Loucy (cell line): ENCODE data around the gene KRT14.
"Not testable (repeated sequence)": the region's sequence is repeated elsewhere in the genome, so short reads cannot be mapped to it uniquely, and the experiment has no call there.

ENCODE experiments used
- H2AFZ ChIP-seq: fragments of 200-600 bp; sonication (generic); 2 replicates; pipeline ENCODE4 v1.6.0; 2016; ENCODE audit warnings: antibody characterized with exemption, mild to moderate bottlenecking, low read length, moderate library complexity
- H3F3A ChIP-seq: fragments of 200-600 bp; 2 replicates; pipeline ENCODE4 v1.6.0; 2016; ENCODE audit warnings: antibody characterized with exemption, low read depth, mild to moderate bottlenecking
- H3K27me3 ChIP-seq: fragments of 200-600 bp; sonication (generic); 2 replicates; pipeline ENCODE4 v1.6.1; 2014; ENCODE audit warnings: low read length, mild to moderate bottlenecking; ENCODE audit not compliant: insufficient read depth, poor library complexity, severe bottlenecking
- H3K36me3 ChIP-seq: fragments of 200-600 bp; sonication (generic); 2 replicates; pipeline ENCODE4 v1.6.1; 2016; ENCODE audit warnings: low read length; ENCODE audit not compliant: insufficient read depth
- H3K4me1 ChIP-seq: fragments of 200-600 bp; sonication (generic); 2 replicates; pipeline ENCODE4 v1.5.1; 2014; ENCODE audit warnings: low read length, mild to moderate bottlenecking; ENCODE audit not compliant: insufficient read depth, poor library complexity, severe bottlenecking
- H3K4me2 ChIP-seq: fragments of 200-600 bp; sonication (generic); 2 replicates; pipeline ENCODE4 v1.6.0; 2014; ENCODE audit warnings: antibody characterized with exemption, low read length, low read depth, mild to moderate bottlenecking; ENCODE audit not compliant: poor library complexity, severe bottlenecking
- H3K4me3 ChIP-seq: fragments of 200-600 bp; sonication (generic); 2 replicates; pipeline ENCODE4 v1.5.1; 2014; ENCODE audit warnings: low read length, mild to moderate bottlenecking, mixed read lengths; ENCODE audit not compliant: poor library complexity, severe bottlenecking
- H3K79me2 ChIP-seq: fragments of 200-600 bp; sonication (generic); 2 replicates; pipeline ENCODE4 v1.6.1; 2014; ENCODE audit warnings: low read length; ENCODE audit not compliant: insufficient read depth
- H3K9ac ChIP-seq: fragments of 200-600 bp; sonication (generic); 2 replicates; pipeline ENCODE4 v1.6.0; 2014; ENCODE audit warnings: mild to moderate bottlenecking, low read depth, low read length, moderate library complexity; ENCODE audit not compliant: poor library complexity, severe bottlenecking
- H3K9me2 ChIP-seq: fragments of 200-600 bp; sonication (generic); replicated peaks from 2 replicates; pipeline ENCODE4 v1.6.1; 2016; ENCODE audit warnings: low read depth, low read length, mixed read lengths
- H3K9me3 ChIP-seq: fragments of 200-600 bp; sonication (generic); 2 replicates; pipeline ENCODE4 v1.6.1; 2014; ENCODE audit warnings: mild to moderate bottlenecking, antibody characterized with exemption, low read length, low read depth; ENCODE audit not compliant: insufficient read depth
- H4K20me1 ChIP-seq: fragments of 200-600 bp; sonication (generic); 2 replicates; pipeline ENCODE4 v1.6.0; 2014; ENCODE audit warnings: antibody characterized with exemption, low read length, mild to moderate bottlenecking; ENCODE audit not compliant: insufficient read depth, poor library complexity, severe bottlenecking
- CTCF ChIP-seq: fragments of 200-600 bp; sonication (generic); conservative IDR thresholded peaks from 2 replicates; pipeline ENCODE4 v1.5.1; 2014; ENCODE audit warnings: mild to moderate bottlenecking, antibody characterized with exemption, low read length
- EZH2phosphoT487 ChIP-seq: fragments of 200-600 bp; IDR thresholded peaks from 2 replicates; pipeline ENCODE4 v1.6.1; 2018; ENCODE audit warnings: antibody characterized with exemption, mild to moderate bottlenecking, moderate library complexity, borderline replicate concordance

Gene KRT14

GRCh38 chr17:41589301-41589700, 2.6 kb upstream of the KRT14 start:
- H3K36me3 ChIP-seq = no peaks in the 10 kb centered on the region
- no peaks in the 10 kb centered on the region for H3K9me2 ChIP-seq
- no peaks in the 10 kb centered on the region for H3K79me2 ChIP-seq
- no peak overlapping the region for H3K4me3 ChIP-seq
- no peak overlapping the region for H2AFZ ChIP-seq
- TF ChIP-seq CTCF = no peak
- no peak for TF ChIP-seq EZH2phosphoT487
- H3F3A ChIP-seq = no peaks in the 10 kb centered on the region
- H3K9me3 ChIP-seq = no peaks in the 10 kb centered on the region
- H3K4me2 ChIP-seq = no peak overlapping the region
- no peaks in the 10 kb centered on the region for H4K20me1 ChIP-seq
- no peaks in the 10 kb centered on the region for H3K4me1 ChIP-seq
- H3K27me3 ChIP-seq = no peaks in the 10 kb centered on the region
- no peak overlapping the region for H3K9ac ChIP-seq

GRCh38 chr17:41588126-41588810, 1.6 kb upstream of the KRT14 start:
- Histone ChIP-seq H3K9me3 (no peaks in the 10 kb centered on the region), H3K79me2 (no peaks in the 10 kb centered on the region), H4K20me1 (no peaks in the 10 kb centered on the region), H3F3A (no peaks in the 10 kb centered on the region), H3K27me3 (no peaks in the 10 kb centered on the region), H3K36me3 (no peaks in the 10 kb centered on the region), H3K4me2 (no peak overlapping the region), H3K4me1 (no peaks in the 10 kb centered on the region), H3K9ac (no peak overlapping the region), H3K9me2 (no peaks in the 10 kb centered on the region), H2AFZ (no peak overlapping the region), H3K4me3 (no peak overlapping the region)
- TF ChIP-seq CTCF (no peak), EZH2phosphoT487 (no peak)

- Histone ChIP-seq H3K4me2 (no peak overlapping the region), H3K9ac (no peak overlapping the region), H3K4me3 (no peak overlapping the region), H3K4me1 (no peaks in the 10 kb centered on the region), H3K9me2 (no peaks in the 10 kb centered on the region), H3K27me3 (no peaks in the 10 kb centered on the region), H4K20me1 (no peaks in the 10 kb centered on the region), H3K36me3 (no peaks in the 10 kb centered on the region), H3F3A (no peaks in the 10 kb centered on the region), H3K79me2 (no peaks in the 10 kb centered on the region), H2AFZ (no peak overlapping the region), H3K9me3 (no peaks in the 10 kb centered on the region)
- TF ChIP-seq CTCF = no peak
- TF ChIP-seq EZH2phosphoT487 = no peak
Measured at GRCh38 chr17:41585301-41586056, 1.2 kb downstream of the KRT14 start.

- H3K4me3 ChIP-seq, H3K4me2 ChIP-seq, H3K4me1 ChIP-seq, H4K20me1 ChIP-seq, H2AFZ ChIP-seq, H3K9ac ChIP-seq, H3K9me2 ChIP-seq, H3K27me3 ChIP-seq, H3K9me3 ChIP-seq, H3K79me2 ChIP-seq, H3K36me3 ChIP-seq, H3F3A ChIP-seq: not testable (repeated sequence)
Measured at GRCh38 chr17:41584331-41584927, 2.3 kb downstream of the KRT14 start.
